Mesendoderm (in vitro differentiated cells): ENCODE results near the gene EBPL.

Source experiments
- DNase-seq: peaks from one replicate; pipeline ENCODE4 v3.0.0; 2013
- H2AK5ac ChIP-seq: 2 replicates; pipeline ENCODE4 v1.6.1; 2013; ENCODE audit warnings: low read length, inconsistent platforms
- H2BK120ac ChIP-seq: 2 replicates; pipeline ENCODE4 v1.6.1; 2013; ENCODE audit warnings: low read depth, mild to moderate bottlenecking, low read length, moderate library complexity, mixed read lengths
- H2BK15ac ChIP-seq: replicated peaks from 2 replicates; pipeline ENCODE4 v1.6.1; 2013; ENCODE audit warnings: low read depth, mild to moderate bottlenecking, moderate library complexity
- H2BK5ac ChIP-seq: 2 replicates; pipeline ENCODE4 v1.6.1; 2013; ENCODE audit warnings: low read length, inconsistent platforms
- H3K18ac ChIP-seq: 2 replicates; pipeline ENCODE4 v1.6.1; 2013; ENCODE audit warnings: mild to moderate bottlenecking, low read length, mixed read lengths
- H3K23ac ChIP-seq: one replicate; pipeline ENCODE4 v1.6.1; 2013; ENCODE audit warnings: low read length
- H3K27ac ChIP-seq: 2 replicates; pipeline ENCODE4 v1.5.1; 2013; ENCODE audit warnings: low read depth, mild to moderate bottlenecking, inconsistent platforms, low read length, moderate library complexity
- H3K27me3 ChIP-seq: 2 replicates; pipeline ENCODE4 v1.6.1; 2013; ENCODE audit warnings: low read length, control low read depth, mild to moderate bottlenecking, inconsistent platforms; ENCODE audit not compliant: insufficient read depth, poor library complexity
- H3K36me3 ChIP-seq: 2 replicates; pipeline ENCODE4 v1.6.1; 2013; ENCODE audit warnings: low read length, inconsistent platforms; ENCODE audit not compliant: control insufficient read depth, insufficient read depth
- H3K4ac ChIP-seq: one replicate; pipeline ENCODE4 v1.6.1; 2013; ENCODE audit warnings: low read depth, mild to moderate bottlenecking, low read length, moderate library complexity
- H3K4me1 ChIP-seq: 2 replicates; pipeline ENCODE4 v1.6.1; 2013; ENCODE audit warnings: low read depth, low read length, inconsistent platforms; ENCODE audit not compliant: control insufficient read depth
- H3K4me2 ChIP-seq: 2 replicates; pipeline ENCODE4 v1.6.1; 2013; ENCODE audit warnings: low read length
- H3K4me3 ChIP-seq: 2 replicates; pipeline ENCODE4 v1.5.1; 2013; ENCODE audit warnings: mild to moderate bottlenecking, low read length
- H3K56ac ChIP-seq: one replicate; pipeline ENCODE4 v1.6.1; 2013; ENCODE audit warnings: low read length
- H3K79me1 ChIP-seq: 2 replicates; pipeline ENCODE4 v1.6.1; 2013; ENCODE audit warnings: low read length, inconsistent platforms
- H3K79me2 ChIP-seq: 2 replicates; pipeline ENCODE4 v1.6.1; 2013; ENCODE audit warnings: mild to moderate bottlenecking, low read length; ENCODE audit not compliant: control insufficient read depth, insufficient read depth
- H3K9ac ChIP-seq: 2 replicates; pipeline ENCODE4 v1.6.1; 2013; ENCODE audit warnings: low read length, inconsistent platforms
- H4K5ac ChIP-seq: one replicate; pipeline ENCODE4 v1.6.1; 2013; ENCODE audit warnings: low read length
- H4K8ac ChIP-seq: one replicate; pipeline ENCODE4 v1.6.1; 2013; ENCODE audit warnings: low read depth, mild to moderate bottlenecking, control low read depth, low read length, moderate library complexity
- WGBS: extraction: QIAGEN DNeasy Blood & Tissue Kit; methylation state at CpG from one replicate; pipeline ENCODE4 v1.1.7; 2013; ENCODE audit warnings: low lambda C conversion rate, missing lambda C conversion rate; ENCODE audit not compliant: insufficient coverage; ENCODE audit errors: extremely low coverage; 5-methylcytosine and 5-hydroxymethylcytosine counted together

Gene EBPL

DNA sequence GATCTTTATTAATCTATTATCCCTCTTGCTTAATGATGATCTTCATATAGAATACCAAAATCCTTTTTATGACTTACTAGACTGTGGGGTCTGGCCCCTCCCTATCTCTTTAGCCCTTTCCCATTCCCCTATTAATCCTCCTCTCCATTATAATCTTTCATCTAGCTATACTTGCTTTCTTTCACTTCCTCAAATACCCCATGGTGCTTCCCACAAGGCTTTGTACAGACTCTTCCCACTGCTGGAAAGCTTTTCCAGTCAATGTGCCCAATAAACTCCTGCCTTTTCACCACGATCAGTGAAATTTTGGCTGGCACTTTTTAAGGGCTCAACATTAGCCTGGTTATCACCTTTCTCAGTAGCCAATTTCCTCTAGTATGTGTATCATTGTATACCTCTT, 3.2 kb upstream of the EBPL start:
- Histone ChIP-seq H2BK15ac (no peak overlapping the region), H3K36me3 (no peaks in the 10 kb centered on the region), H4K8ac (no peak overlapping the region), H3K23ac (no peak overlapping the region), H3K79me2 (peaks cover 3% of the 10 kb centered on the region), H3K27me3 (no peaks in the 10 kb centered on the region), H3K18ac (no peak overlapping the region), H3K4ac (no peak overlapping the region), H3K27ac (no peak overlapping the region), H3K56ac (no peak overlapping the region), H3K4me3 (no peak overlapping the region), H2AK5ac (no peak overlapping the region), H4K5ac (no peak overlapping the region), H2BK5ac (no peak overlapping the region), H3K4me1 (no peaks in the 10 kb centered on the region), H3K4me2 (no peak overlapping the region), H2BK120ac (no peak overlapping the region), H3K9ac (no peak overlapping the region), H3K79me1 (no peaks in the 10 kb centered on the region)
- WGBS: no CpG with 5 or more reads among the region's 1 CpG
- no peak for DNase-seq

DNA sequence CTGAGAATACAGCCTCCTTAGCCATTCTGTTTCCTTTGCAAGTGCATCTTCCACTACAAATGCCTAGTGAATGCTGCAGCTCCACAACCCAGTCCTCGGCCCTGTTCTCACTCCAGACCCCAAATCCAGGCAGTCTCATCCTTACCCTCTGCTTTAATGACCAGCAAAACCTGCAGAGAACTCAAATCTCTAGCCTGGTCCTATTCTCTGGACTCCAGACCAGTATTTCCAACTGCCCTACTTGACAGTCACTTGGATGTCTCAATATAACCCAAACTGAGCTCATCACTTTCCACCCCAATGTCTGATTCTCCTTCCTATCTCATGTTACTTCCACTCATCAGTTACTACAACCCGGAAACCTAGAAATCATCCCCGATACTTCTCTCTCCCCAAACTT, 2.6 kb upstream of the EBPL start:
- Histone ChIP-seq H3K4me1 (no peaks in the 10 kb centered on the region), H2BK120ac (no peak overlapping the region), H3K4me3 (no peak overlapping the region), H3K4me2 (no peak overlapping the region), H3K23ac (no peak overlapping the region), H3K79me2 (peaks cover 5% of the 10 kb centered on the region), H2BK15ac (no peak overlapping the region), H3K4ac (no peak overlapping the region), H3K27me3 (no peaks in the 10 kb centered on the region), H2BK5ac (no peak overlapping the region), H4K8ac (no peak overlapping the region), H3K18ac (no peak overlapping the region), H3K27ac (no peak overlapping the region), H2AK5ac (no peak overlapping the region), H3K36me3 (no peaks in the 10 kb centered on the region), H3K79me1 (no peaks in the 10 kb centered on the region), H3K56ac (no peak overlapping the region), H3K9ac (no peak overlapping the region), H4K5ac (no peak overlapping the region)
- WGBS: no CpG with 5 or more reads among the region's 3 CpGs
- no peak for DNase-seq

DNA sequence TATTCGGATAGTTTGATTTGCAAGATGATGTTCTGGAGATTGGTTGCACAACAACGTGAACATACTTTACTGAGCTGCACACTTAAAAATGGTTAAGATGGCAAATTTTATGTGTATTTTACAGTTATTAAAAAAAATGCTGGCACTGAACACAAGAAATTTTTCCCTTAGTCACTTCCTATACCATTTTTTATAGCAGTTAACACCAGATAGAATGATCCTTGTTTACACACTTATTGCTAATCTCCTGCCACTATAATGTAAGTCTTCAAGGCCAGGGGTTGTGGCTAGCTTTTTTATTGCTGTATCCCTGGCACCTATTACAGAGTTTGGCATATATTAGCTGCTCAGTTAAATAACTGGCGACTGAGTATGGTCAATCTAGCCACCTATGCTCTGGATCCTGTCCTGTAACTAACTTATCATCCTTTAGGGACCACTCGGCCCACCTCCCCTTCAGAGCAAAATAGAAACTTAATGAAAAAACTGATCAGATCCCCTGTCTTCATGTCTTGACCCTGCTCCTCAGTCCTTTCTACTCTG, 2.0 kb upstream of the EBPL start:
- H3K4me2 ChIP-seq: no peak overlapping the region
- no peak overlapping the region for H3K9ac ChIP-seq
- H3K36me3 ChIP-seq: no peaks in the 10 kb centered on the region
- H2AK5ac ChIP-seq: no peak overlapping the region
- H3K79me2 ChIP-seq: peaks cover 8% of the 10 kb centered on the region
- no peak overlapping the region for H3K4me3 ChIP-seq
- H3K4me1 ChIP-seq: no peaks in the 10 kb centered on the region
- no peak overlapping the region for H2BK5ac ChIP-seq
- no CpG with 5 or more reads among the region's 4 CpGs for WGBS
- H4K5ac ChIP-seq: no peak overlapping the region
- no peak overlapping the region for H3K18ac ChIP-seq
- H2BK120ac ChIP-seq: no peak overlapping the region
- no peak overlapping the region for H2BK15ac ChIP-seq
- no peak for DNase-seq
- H3K23ac ChIP-seq: no peak overlapping the region
- H3K27me3 ChIP-seq: no peaks in the 10 kb centered on the region
- H3K4ac ChIP-seq: no peak overlapping the region
- H4K8ac ChIP-seq: no peak overlapping the region
- no peak overlapping the region for H3K27ac ChIP-seq
- no peaks in the 10 kb centered on the region for H3K79me1 ChIP-seq
- H3K56ac ChIP-seq: no peak overlapping the region

DNA sequence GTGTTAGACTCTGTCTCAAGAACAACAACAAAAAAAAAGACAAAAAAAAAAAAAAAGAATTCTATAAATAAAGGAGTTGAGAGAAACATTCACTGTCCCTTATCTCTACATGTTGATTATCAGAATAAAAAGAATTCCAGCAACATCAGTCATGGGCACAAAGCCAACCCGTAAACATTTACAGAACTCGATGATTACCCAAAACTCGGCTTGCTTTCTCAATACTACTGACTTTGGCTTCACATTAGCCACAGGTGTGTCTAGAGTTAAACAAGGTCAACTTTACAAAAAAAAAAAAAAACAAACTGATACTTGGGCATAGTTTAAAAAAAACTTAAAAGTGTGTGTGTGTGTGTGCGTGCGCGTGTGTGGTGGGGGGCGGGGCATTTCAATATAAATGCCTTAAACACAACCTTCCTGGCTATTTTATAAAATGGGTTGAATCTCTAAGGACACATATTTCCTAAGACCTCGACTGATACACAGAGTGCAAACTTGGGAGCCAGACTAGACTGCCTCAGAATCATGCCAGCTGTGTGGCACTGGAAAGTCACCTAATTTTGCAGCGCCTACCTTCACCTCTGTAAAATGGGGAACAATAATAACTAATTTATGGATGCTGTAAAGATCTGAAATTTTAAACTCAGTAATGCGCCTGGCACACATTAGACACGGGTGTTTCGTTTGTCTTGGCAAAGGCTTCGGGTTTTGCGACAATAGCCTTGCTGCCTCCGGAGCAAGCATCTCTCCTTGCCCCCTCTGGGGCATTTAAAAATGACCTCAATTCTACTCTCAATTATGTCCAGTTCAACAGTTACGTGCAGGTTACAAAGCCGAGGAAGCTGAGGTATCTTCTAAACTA, 922 bp downstream of the EBPL start:
- peaks cover 11% of the 10 kb centered on the region for H3K79me1 ChIP-seq
- peaks cover 24% of the 10 kb centered on the region for H3K79me2 ChIP-seq
- H3K27ac ChIP-seq: no peak overlapping the region

DNA sequence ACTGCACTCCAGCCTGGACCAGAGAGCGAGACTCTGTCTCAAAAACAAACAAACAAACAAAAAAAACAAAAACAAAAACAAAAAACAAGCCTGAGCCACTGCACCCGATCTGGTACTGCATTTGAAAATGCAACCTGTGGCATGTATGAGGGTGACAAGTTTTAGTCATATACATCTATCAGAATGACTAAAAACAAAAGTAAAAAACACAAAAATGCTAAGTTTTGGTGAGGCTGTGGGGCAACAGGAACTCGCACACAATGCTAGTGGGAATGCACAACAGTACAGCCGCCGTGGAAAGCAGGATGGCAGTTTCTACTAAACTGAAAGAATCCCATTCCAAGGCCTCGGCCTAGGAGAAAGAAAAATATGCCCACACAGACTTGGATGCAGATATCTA, 7.8 kb downstream of the EBPL start:
- Histone ChIP-seq H2BK15ac (no peak overlapping the region), H3K4me2 (no peak overlapping the region), H3K79me2 (peaks cover 39% of the 10 kb centered on the region), H3K9ac (no peak overlapping the region), H3K79me1 (peaks cover 18% of the 10 kb centered on the region), H3K56ac (no peak overlapping the region), H4K5ac (no peak overlapping the region), H3K4ac (no peak overlapping the region), H3K4me3 (no peak overlapping the region), H2BK120ac (no peak overlapping the region), H3K27me3 (no peaks in the 10 kb centered on the region), H4K8ac (no peak overlapping the region), H3K27ac (no peak overlapping the region), H3K4me1 (no peaks in the 10 kb centered on the region), H3K36me3 (peaks cover 1% of the 10 kb centered on the region), H3K23ac (no peak overlapping the region), H3K18ac (no peak overlapping the region), H2BK5ac (no peak overlapping the region), H2AK5ac (no peak overlapping the region)
- DNase-seq: no peak
- no CpG with 5 or more reads among the region's 6 CpGs for WGBS

More for the DNA sequence above, 922 bp downstream of the EBPL start:
- Histone ChIP-seq H3K23ac (no peak overlapping the region), H3K4me3 (peak overlapping the region; percentile 92), H3K18ac (peak overlapping the region; percentile 94), H4K8ac (no peak overlapping the region), H3K56ac (peak overlapping the region; percentile 90), H3K9ac (peak overlapping the region; percentile 90), H2BK15ac (no peak overlapping the region), H2AK5ac (no peak overlapping the region), H2BK5ac (no peak overlapping the region), H3K4ac (peak overlapping the region; percentile 72), H3K4me1 (no peaks in the 10 kb centered on the region), H4K5ac (no peak overlapping the region), H2BK120ac (no peak overlapping the region), H3K27me3 (no peaks in the 10 kb centered on the region), H3K4me2 (peak overlapping the region; percentile 69), H3K36me3 (no peaks in the 10 kb centered on the region)
- no CpG with 5 or more reads among the region's 17 CpGs for WGBS
- DNase-seq: peak; percentile 3
